Islet precursor cell (in vitro differentiated cells): ENCODE results near the gene RFNG.

Experiments used
- DNase-seq: peaks from one replicate; pipeline ENCODE4 v3.0.0-alpha.2; 2018

Gene RFNG

GRCh38 chr17:82023447-82024241 lies 28.0 kb downstream of the RFNG start:
- DNase-seq = peak; percentile 79

GRCh38 chr17:82022981-82023446 lies 28.6 kb downstream of the RFNG start, which contains the start of gene LRRC45:
TSS of gene LRRC45 (plus strand) at chr17:82023305. CDS start at chr17:82023644, 339 bp downstream.
- peak; percentile 100 for DNase-seq

- no peak for DNase-seq
Measured at GRCh38 chr17:82022310-82022980, 29.2 kb downstream of the RFNG start, which contains the start of gene CENPX. TSS of gene CENPX (minus strand) at chr17:82022878. CDS start at chr17:82022861, 17 bp downstream.

GRCh38 chr17:82021900-82022309 lies 29.7 kb downstream of the RFNG start:
- no peak for DNase-seq

- DNase-seq = peak; percentile 91
Measured at GRCh38 chr17:82021107-82021899, 30.3 kb downstream of the RFNG start.

- no peak for DNase-seq
Measured at GRCh38 chr17:82020572-82021106, 31.0 kb downstream of the RFNG start.

GRCh38 chr17:82019690-82020571 lies 31.7 kb downstream of the RFNG start:
- DNase-seq = peak; percentile 92

GRCh38 chr17:82018989-82019689 lies 32.5 kb downstream of the RFNG start:
- DNase-seq = no peak

GRCh38 chr17:82018152-82018988 lies 33.2 kb downstream of the RFNG start:
- DNase-seq = no peak

GRCh38 chr17:82017612-82018151 lies 33.9 kb downstream of the RFNG start:
- no peak for DNase-seq

GRCh38 chr17:82016875-82017459 lies 34.6 kb downstream of the RFNG start:
- DNase-seq = no peak

- DNase-seq = no peak
Measured at GRCh38 chr17:82016061-82016874, 35.3 kb downstream of the RFNG start.

- no peak for DNase-seq
Measured at GRCh38 chr17:82015311-82015971, 36.2 kb downstream of the RFNG start.

- no peak for DNase-seq
Measured at GRCh38 chr17:82014971-82015310, 36.7 kb downstream of the RFNG start.

- no peak for DNase-seq
Measured at GRCh38 chr17:82014432-82014831, 37.2 kb downstream of the RFNG start.

- DNase-seq = no peak
Measured at GRCh38 chr17:82013772-82014321, 37.8 kb downstream of the RFNG start.

GRCh38 chr17:82013341-82013740 lies 38.3 kb downstream of the RFNG start:
- no peak for DNase-seq
